Measurements from ENCODE around the gene CBY3. TPM values are rescaled to one million over a fixed set of nuclear protein-coding genes. Genes with fewer than 3 reads are reported as not detected.
A peak's percentile ranks its signal among the peaks of the same experiment; 100 is the strongest.

The CBY3 gene
- total and polyA plus RNA-seq, 2 of the 13 experiments (the other 11 are each of a cell fraction or from before 2014, with no cell fraction given), result not detected

DNA sequence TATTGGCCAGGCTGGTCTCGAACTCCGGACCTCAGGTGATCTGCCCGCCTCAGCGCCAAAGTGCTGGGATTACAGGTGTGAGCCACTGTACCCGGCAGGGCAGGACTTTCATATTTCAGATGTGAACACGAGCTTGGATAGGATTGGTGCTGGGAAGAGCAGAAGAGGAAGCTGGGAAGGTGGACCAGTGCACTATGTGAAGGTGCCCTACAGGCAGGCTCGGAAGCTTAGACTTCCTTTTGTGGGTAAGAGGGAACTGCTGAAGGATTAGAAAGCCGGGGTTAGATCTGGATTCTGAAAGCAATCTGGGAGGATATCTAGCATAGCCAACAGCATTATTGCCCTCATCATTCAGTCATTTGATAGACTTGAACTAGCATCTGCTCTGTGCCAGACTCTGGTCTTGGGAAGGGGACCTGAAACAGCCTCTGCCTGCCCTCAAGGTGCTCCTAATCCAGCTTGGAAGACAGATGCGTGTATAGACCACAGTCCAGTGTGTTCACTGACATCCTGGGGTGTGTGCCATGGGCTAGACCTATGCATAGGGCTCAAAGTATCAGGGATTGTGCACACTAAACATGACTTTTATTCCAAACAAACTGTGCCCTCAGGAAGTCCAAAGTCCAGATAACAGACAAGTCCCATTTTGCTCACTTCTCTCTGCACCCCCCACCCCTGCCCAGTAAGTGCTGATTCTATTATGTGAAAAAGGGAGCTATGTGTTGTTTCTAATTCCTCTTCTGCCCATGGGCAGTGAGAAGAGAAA, 637 bp downstream of the CBY3 start (continued):
- TF ChIP-seq, protein P1, sequence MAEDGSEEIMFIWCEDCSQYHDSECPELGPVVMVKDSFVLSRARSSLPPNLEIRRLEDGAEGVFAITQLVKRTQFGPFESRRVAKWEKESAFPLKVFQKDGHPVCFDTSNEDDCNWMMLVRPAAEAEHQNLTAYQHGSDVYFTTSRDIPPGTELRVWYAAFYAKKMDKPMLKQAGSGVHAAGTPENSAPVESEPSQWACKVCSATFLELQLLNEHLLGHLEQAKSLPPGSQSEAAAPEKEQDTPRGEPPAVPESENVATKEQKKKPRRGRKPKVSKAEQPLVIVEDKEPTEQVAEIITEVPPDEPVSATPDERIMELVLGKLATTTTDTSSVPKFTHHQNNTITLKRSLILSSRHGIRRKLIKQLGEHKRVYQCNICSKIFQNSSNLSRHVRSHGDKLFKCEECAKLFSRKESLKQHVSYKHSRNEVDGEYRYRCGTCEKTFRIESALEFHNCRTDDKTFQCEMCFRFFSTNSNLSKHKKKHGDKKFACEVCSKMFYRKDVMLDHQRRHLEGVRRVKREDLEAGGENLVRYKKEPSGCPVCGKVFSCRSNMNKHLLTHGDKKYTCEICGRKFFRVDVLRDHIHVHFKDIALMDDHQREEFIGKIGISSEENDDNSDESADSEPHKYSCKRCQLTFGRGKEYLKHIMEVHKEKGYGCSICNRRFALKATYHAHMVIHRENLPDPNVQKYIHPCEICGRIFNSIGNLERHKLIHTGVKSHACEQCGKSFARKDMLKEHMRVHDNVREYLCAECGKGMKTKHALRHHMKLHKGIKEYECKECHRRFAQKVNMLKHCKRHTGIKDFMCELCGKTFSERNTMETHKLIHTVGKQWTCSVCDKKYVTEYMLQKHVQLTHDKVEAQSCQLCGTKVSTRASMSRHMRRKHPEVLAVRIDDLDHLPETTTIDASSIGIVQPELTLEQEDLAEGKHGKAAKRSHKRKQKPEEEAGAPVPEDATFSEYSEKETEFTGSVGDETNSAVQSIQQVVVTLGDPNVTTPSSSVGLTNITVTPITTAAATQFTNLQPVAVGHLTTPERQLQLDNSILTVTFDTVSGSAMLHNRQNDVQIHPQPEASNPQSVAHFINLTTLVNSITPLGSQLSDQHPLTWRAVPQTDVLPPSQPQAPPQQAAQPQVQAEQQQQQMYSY (CRISPR knock-in tag; IDR thresholded peaks at IDR 0.05), result no peak
- TF ChIP-seq NR2F2 (IDR thresholded peaks at IDR 0.05; ENCODE audit: borderline replicate concordance, low read depth), result peak; percentile 31; the same call in 1 of the 2 replicates
- TF ChIP-seq HNF1B (CRISPR knock-in tag; IDR thresholded peaks at IDR 0.05), result 0 out of 2 replicates have a peak, but pooled peaks have one; percentile 19
- no peak for TF ChIP-seq CENPX (CRISPR knock-in tag; IDR thresholded peaks at IDR 0.05)
- no peak for TF ChIP-seq ZFP36L2 (CRISPR knock-in tag; IDR thresholded peaks at IDR 0.05)
- no peak for TF ChIP-seq ZNF282 (IDR thresholded peaks at IDR 0.05; ENCODE audit: partially characterized antibody)
- peak; percentile 68; the same call in 1 of the 2 replicates for TF ChIP-seq MEIS1 (CRISPR knock-in tag; IDR thresholded peaks at IDR 0.05; ENCODE audit: borderline replicate concordance)
- no peak for TF ChIP-seq DBP (CRISPR knock-in tag; IDR thresholded peaks at IDR 0.05; ENCODE audit: not compliant biosample characterization)
- no peak for TF ChIP-seq CEBPB (IDR thresholded peaks at IDR 0.05; ENCODE audit: borderline replicate concordance, low read depth, low read length)
- 0 out of 2 replicates have a peak, but pooled peaks have one; percentile 22 for TF ChIP-seq BORCS8-MEF2B (CRISPR knock-in tag; IDR thresholded peaks at IDR 0.05)
- TF ChIP-seq EP300 (IDR thresholded peaks at IDR 0.05; ENCODE audit: low read depth in 2 of 2, low read length in 2 of 2), result peak; percentile 24 to 81; a peak in 3 of 4 replicates
- TF ChIP-seq EP300 (CRISPR knock-in tag; IDR thresholded peaks at IDR 0.05; ENCODE audit: borderline replicate concordance), result peak; percentile 16; the same call in 1 of the 2 replicates
- TF ChIP-seq, protein P2, sequence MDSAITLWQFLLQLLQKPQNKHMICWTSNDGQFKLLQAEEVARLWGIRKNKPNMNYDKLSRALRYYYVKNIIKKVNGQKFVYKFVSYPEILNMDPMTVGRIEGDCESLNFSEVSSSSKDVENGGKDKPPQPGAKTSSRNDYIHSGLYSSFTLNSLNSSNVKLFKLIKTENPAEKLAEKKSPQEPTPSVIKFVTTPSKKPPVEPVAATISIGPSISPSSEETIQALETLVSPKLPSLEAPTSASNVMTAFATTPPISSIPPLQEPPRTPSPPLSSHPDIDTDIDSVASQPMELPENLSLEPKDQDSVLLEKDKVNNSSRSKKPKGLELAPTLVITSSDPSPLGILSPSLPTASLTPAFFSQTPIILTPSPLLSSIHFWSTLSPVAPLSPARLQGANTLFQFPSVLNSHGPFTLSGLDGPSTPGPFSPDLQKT (CRISPR knock-in tag; IDR thresholded peaks at IDR 0.05; ENCODE audit: borderline replicate concordance), result no peak
- TF ChIP-seq JARID2 (CRISPR knock-in tag; IDR thresholded peaks at IDR 0.05; ENCODE audit: insufficient replicate concordance), result no peak
- TF ChIP-seq NAIF1 (CRISPR knock-in tag; IDR thresholded peaks at IDR 0.05; ENCODE audit: borderline replicate concordance), result no peak
- TF ChIP-seq ZNF772 (CRISPR knock-in tag; IDR thresholded peaks at IDR 0.05), result peak; percentile 72; the same call in 1 of the 2 replicates
- TF ChIP-seq ZNF12 (CRISPR knock-in tag; IDR thresholded peaks at IDR 0.05), result no peak; the same call in 1 of the 2 replicates
- peak; percentile 76; the same call in 1 of the 2 replicates for TF ChIP-seq ZNF746 (CRISPR knock-in tag; IDR thresholded peaks at IDR 0.05)
- TF ChIP-seq ZNF121 (CRISPR knock-in tag; IDR thresholded peaks at IDR 0.05), result no peak
- no peak for TF ChIP-seq ZNF75D (CRISPR knock-in tag; IDR thresholded peaks at IDR 0.05; ENCODE audit: borderline replicate concordance)

All from HepG2 (cell line).